Choroid plexus epithelial cell (primary cell): ENCODE results near the gene RNF8.
"Not testable (repeated sequence)": the region's sequence is repeated elsewhere in the genome, so short reads cannot be mapped to it uniquely, and the experiment has no call there.

Source experiments
- DNase-seq: peaks from one replicate; pipeline ENCODE4 v3.0.0-alpha.2; 2010; ENCODE audit warnings: low read depth
- H3K4me3 ChIP-seq: 2 replicates; pipeline ENCODE4 v1.5.1; 2011; ENCODE audit warnings: low read depth, mild to moderate bottlenecking, control low read depth, low read length, moderate library complexity
- CTCF ChIP-seq: conservative IDR thresholded peaks from 2 replicates; pipeline ENCODE4 v1.5.1; 2011; ENCODE audit warnings: low read depth, mild to moderate bottlenecking, control low read depth, inconsistent platforms, low read length, moderate library complexity

The RNF8 gene

GRCh38 chr6:37435373-37435772 lies 81.6 kb downstream of the RNF8 start:
- TF ChIP-seq CTCF: no peak
- H3K4me3 ChIP-seq: no peak overlapping the region
- no peak for DNase-seq

GRCh38 chr6:37435816-37436215 lies 82.0 kb downstream of the RNF8 start:
- no peak overlapping the region for H3K4me3 ChIP-seq
- TF ChIP-seq CTCF: no peak
- peak; percentile 23 for DNase-seq

- no peak overlapping the region for H3K4me3 ChIP-seq
- no peak for TF ChIP-seq CTCF
- DNase-seq: no peak
These were observed 85.1 kb downstream of the RNF8 start for GRCh38 chr6:37438930-37439329.

GRCh38 chr6:37441651-37442050 lies 87.9 kb downstream of the RNF8 start:
- H3K4me3 ChIP-seq: no peak overlapping the region
- TF ChIP-seq CTCF: no peak

GRCh38 chr6:37442416-37443215 lies 88.8 kb downstream of the RNF8 start:
- TF ChIP-seq CTCF: no peak
- no peak for DNase-seq
- no peak overlapping the region for H3K4me3 ChIP-seq

More at GRCh38 chr6:37441651-37442050, 87.9 kb downstream of the RNF8 start:
- DNase-seq: no peak

- not testable (repeated sequence) for H3K4me3 ChIP-seq, DNase-seq
These were observed 89.4 kb downstream of the RNF8 start for GRCh38 chr6:37443216-37443542.
